C4-2B (cell line): Measurements from ENCODE around the gene PARP16.
"Not testable (repeated sequence)": the region's sequence is repeated elsewhere in the genome, so short reads cannot be mapped to it uniquely, and the experiment has no call there.

ENCODE experiments used
- H3K27ac ChIP-seq: fragments of 450-650 bp; 2 replicates; pipeline ENCODE4 v1.5.1; 2017
- CTCF ChIP-seq: fragments of 450-650 bp; conservative IDR thresholded peaks from 2 replicates; pipeline ENCODE4 v1.5.1; 2017; ENCODE audit warnings: mild to moderate bottlenecking
- ZFX ChIP-seq: fragments of 450-650 bp; IDR thresholded peaks from 2 replicates; pipeline ENCODE4 v1.6.1; 2017

The PARP16 gene

DNA sequence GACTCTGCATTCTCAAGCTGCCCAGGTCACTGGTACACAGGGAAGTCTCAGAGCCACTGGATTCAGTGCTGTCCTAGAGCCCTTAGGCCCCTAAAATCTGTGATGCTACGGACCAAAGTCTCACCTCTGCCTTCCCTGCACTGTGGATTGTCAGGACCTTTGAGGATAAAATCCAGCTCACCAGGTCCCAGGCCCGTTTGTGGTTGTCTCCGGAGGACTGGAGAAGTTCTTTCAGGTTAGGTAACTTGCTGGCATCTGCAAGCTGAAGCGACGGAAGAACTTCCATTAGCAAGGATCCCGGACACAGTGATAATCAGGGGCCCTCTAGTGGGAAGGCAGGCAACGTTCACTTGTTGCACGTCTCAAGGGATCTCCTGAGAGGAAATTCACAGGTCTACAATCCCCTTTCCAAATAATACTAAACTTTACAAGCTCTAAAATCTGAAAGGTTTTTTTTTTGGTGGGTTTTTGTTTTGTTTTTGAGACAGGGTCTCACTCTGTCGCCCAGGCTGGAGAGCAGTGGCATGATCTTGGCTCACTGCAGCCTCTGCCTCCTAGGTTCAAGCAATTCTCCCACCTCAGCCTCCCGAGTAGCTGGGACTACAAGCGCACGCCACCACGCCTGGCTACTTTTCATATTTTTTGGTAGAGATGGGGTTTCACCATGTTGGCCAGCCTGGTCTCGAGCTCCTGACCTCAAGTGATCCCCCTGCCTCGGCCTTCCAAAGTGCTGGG is 15.7 kb downstream of the PARP16 start:
- not testable (repeated sequence) for H3K27ac ChIP-seq
- TF ChIP-seq CTCF = peak; percentile 86

- H3K27ac ChIP-seq = no peak overlapping the region
- no peak for TF ChIP-seq CTCF
- no peak for TF ChIP-seq ZFX
These were observed 18.3 kb downstream of the PARP16 start for GRCh38 chr15:65268411-65268810.

DNA sequence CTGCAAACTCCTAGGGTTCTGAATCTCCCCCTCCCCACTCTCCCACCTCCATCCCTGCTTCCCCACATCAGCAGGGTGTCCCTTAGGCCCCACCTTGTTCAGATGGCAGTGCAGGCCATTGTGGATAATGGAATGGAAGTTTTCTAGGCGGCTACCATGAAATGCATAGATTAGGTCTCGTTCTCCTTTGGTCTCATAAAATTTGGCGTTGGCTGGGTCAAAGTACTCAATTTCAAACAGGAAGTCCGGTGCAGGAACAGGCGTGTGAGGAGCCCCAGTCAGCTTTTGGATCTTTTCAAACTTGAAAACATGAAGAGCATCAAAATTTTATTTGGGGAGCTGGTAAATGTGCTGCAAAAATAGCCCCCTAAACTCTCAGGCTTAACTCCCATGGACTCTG is 20.2 kb downstream of the PARP16 start:
- no peak for TF ChIP-seq ZFX
- no peak for TF ChIP-seq CTCF
- H3K27ac ChIP-seq = no peak overlapping the region

DNA sequence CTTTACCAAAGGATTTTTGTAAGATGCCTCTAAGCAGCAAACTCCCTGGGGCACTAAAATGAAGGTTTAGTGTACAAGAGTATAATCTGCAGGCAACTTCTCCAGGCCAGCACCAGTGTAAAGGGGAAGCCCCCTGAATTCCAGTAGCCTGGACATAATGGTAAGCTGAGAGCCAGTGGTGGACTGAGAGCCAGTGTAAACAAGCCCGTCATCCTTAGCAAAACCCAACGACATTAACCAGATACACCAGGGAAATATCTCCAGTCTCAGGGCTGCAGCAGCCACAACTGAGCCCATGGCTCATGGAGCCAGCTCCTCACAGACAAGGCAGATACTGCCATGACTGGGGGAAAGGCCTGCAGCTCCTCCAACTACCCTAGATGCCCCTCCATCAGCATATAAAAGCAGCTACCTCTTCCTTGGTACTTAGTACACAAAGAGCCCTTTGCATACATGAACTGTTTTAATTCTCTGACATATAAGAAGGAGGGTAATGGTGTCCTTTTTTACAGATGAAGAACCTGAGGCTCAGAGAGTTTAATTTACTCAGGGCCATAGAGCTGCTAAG is 21.7 kb downstream of the PARP16 start:
- TF ChIP-seq ZFX (no peak), CTCF (no peak)
- H3K27ac ChIP-seq = no peak overlapping the region

GRCh38 chr15:65263313-65263712 is 23.4 kb downstream of the PARP16 start:
- H3K27ac ChIP-seq = no peak overlapping the region
- no peak for TF ChIP-seq CTCF
- no peak for TF ChIP-seq ZFX

- no peak overlapping the region for H3K27ac ChIP-seq
- no peak for TF ChIP-seq CTCF
- TF ChIP-seq ZFX = no peak
These were observed 25.7 kb downstream of the PARP16 start for GRCh38 chr15:65260968-65261367.

DNA sequence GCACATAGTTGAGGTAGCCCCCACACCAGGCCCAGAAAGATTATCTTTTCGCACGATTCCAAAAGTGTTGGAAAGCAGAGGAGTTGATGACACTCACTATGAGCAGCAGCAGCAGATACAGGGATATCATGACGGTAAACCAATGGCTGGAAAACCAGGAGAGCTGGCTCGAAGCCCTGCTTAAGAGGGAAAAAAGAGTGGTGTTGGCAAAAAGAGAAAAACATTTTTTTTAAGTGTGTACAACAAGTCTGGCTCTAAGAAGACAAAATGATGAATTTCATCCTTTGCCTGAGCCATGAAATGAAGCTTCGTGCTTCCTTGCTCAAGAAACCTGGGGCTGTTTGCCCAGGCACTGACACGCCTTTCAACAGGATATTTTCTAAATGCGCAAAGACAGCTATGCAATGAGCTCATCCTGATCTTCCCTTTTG is 27.3 kb downstream of the PARP16 start:
- no peak overlapping the region for H3K27ac ChIP-seq
- TF ChIP-seq CTCF (no peak), ZFX (no peak)
